ENCODE measurements around the gene FBH1.

Gene FBH1

GRCh38 chr10:5968681-5969453, 78.8 kb downstream of the FBH1 start:
- H3K4me3 ChIP-seq (ENCODE audit: low read depth, low read length) = no peak overlapping the region
- no peak for DNase-seq (ENCODE audit: low read depth)

DNA sequence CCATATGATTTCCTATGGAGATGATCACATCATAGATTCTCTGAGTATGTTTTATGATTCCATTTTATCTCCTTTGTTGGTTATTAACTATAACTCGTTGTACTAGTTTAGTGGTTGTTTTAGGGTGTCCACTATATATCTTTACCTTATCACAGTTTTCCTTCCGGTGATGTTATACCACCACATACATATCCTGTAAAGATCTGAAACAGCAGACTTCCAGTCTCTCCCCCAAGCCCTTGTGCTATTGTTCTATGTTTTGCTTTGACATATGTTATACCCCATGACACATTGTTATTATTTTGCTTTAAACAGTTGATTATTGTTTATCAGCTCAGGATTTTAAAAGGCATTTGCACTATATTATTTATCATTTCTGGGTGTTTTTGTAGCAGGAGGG, 80.0 kb downstream of the FBH1 start:
- no peak overlapping the region for H3K4me3 ChIP-seq (ENCODE audit: low read depth, low read length)
- no peak for DNase-seq (ENCODE audit: low read depth)

GRCh38 chr10:5970527-5970926, 80.5 kb downstream of the FBH1 start:
- no peak for DNase-seq (ENCODE audit: low read depth)
- no peak overlapping the region for H3K4me3 ChIP-seq (ENCODE audit: low read depth, low read length)

- DNase-seq (ENCODE audit: low read depth) = no peak
- no peak overlapping the region for H3K4me3 ChIP-seq (ENCODE audit: low read depth, low read length)
Observed at GRCh38 chr10:5971315-5971832, 81.3 kb downstream of the FBH1 start.

DNA sequence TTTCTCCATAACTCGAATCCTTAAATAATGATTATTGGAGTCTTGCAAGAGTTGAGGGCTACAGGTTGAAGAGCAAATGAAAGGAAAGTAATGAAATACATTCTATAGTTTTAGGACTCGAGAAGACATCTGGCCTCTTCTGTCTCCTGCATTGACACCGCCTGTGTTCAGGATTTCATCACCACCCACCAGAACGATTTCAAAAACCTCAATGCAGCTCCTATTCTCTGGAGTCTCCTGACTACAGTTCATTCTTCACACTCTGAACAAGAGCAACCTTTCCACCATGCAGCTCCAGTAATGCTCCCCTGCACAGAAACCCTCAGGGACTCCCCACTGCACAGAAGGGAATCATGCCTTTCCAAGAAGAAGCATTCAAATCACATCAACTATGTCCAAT, 81.8 kb downstream of the FBH1 start:
- no peak overlapping the region for H3K4me3 ChIP-seq (ENCODE audit: low read depth, low read length)
- no peak for DNase-seq (ENCODE audit: low read depth)

- no peak for DNase-seq (ENCODE audit: low read depth)
- H3K4me3 ChIP-seq (ENCODE audit: low read depth, low read length) = no peak overlapping the region
Observed at GRCh38 chr10:5973069-5973468, 83.0 kb downstream of the FBH1 start.

DNA sequence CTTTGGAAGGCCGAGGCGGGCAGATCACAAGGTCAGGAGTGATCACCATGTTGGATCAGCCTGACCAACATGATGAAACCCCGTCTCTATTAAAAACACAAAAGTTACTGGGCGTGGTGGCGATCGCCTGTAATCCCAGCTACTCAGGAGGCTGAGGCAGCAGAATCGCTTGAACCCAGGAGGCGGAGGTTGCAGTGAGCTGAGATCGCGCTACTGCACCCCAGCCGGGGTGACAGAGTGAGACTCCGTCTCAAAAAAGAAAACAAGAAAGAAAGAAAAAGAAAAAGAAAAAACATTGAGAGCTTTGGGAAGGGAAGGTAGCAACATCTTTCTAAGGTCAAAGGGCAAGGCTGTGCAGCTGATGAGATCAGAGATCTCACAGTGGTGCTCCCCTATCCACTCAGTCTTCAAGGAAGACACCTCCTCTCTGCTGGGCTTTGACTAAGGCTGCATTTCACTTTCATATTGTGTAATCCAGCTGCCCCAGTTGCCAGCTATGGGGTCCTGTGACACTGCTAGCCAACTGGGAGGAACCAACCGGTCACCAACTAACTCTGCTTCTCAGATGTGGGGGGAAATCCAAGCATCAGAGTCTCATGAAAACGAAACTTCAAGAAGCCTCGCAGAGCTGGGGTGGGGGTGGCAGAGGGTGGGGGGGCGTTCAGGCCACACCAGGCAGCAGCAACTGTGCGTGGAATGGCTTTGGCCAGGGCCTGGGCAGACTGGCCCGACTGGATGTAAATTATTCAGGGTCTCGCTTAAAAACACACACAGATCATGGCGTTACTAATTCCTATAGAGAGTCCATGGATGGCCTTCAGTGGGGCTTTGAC, 85.8 kb downstream of the FBH1 start:
- DNase-seq (ENCODE audit: low read depth) = no peak
- no peak overlapping the region for H3K4me3 ChIP-seq (ENCODE audit: low read depth, low read length)

- DNase-seq (ENCODE audit: low read depth) = no peak
- peak overlapping the region; percentile 86 for H3K4me3 ChIP-seq (ENCODE audit: low read depth, low read length)
Observed at GRCh38 chr10:5976512-5977470, 86.7 kb downstream of the FBH1 start.

DNA sequence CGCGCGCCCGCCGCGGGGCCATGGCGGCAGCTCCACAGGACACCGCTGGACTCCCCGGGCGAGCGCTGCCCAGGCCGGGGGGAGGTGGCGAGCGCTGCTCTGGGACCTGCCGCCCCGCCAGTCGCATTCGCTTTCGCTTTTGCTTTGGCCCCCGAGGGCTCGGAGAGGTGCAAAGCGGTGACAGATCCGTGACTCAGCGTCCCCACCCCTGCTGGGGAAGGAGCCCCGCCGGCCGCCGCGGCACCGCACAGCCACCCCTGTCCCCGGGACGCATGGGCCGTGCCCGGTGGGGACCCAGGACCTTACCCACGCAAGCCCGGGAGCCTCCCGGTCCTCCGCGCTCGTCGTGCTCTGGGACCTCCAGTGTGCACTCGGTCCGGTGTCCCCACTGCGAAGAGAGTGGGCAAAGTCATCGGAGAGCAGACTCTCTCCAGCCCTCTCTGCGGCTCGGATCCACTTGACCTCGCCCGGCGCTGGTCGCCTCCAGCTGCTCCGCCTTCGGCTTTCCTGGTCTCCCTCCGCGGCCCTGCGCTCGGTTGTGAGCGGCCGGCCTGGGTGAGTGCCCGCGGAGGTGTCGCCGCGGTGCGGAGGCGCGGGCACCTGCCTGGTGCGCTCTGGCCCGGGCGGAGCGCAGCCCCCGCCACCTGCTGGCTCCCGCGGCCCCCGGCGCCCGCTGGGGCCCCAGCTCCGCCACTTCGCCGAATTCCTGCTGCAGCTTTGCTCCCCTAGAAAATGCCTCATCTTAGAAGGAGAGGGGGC, 87.6 kb downstream of the FBH1 start, which contains the start of gene IL15RA:
TSS of gene IL15RA (minus strand) at position 73 of the 759 bp plus-strand sequence. CDS start at position 22, 51 bp downstream.
- no peak for DNase-seq (ENCODE audit: low read depth)
- peak within 1 kb of the TSS; percentile 86 for H3K4me3 ChIP-seq (ENCODE audit: low read depth, low read length)

DNA sequence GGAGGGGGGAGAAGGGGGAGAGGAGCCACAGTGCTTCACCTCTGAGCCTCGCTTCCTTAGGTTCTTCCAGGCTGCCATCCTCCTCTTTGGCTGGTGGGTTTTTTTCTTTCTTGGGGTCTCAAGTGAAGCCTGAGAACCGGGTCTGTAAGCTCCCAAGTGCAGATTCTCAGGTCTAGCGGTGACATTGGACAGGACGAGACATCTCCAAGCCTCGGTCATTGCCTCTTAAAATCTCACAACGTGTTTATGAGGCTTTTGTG, 88.1 kb downstream of the FBH1 start:
- peak overlapping the region; percentile 86 for H3K4me3 ChIP-seq (ENCODE audit: low read depth, low read length)
- no peak for DNase-seq (ENCODE audit: low read depth)

DNA sequence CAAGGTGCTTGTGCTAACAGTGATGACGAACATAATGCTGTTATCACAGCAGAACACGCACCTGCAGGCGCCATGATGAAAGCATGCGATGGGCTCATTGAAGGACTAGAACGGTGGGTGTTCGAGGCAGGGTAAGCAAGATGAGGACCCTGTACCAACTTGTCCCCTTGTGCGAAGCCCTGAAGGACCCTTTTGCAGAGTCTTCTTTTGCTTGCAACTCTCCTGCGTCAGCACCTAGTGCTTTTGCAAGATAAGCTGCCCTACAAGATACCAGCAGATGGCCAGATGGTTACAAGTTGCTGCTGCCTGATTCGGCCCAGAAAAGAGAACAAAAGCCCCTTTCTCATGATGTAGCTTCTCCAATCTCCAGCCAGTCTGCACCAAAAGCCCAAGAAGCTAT, 91.5 kb downstream of the FBH1 start:
- no peak for DNase-seq (ENCODE audit: low read depth)
- no peak overlapping the region for H3K4me3 ChIP-seq (ENCODE audit: low read depth, low read length)

DNA sequence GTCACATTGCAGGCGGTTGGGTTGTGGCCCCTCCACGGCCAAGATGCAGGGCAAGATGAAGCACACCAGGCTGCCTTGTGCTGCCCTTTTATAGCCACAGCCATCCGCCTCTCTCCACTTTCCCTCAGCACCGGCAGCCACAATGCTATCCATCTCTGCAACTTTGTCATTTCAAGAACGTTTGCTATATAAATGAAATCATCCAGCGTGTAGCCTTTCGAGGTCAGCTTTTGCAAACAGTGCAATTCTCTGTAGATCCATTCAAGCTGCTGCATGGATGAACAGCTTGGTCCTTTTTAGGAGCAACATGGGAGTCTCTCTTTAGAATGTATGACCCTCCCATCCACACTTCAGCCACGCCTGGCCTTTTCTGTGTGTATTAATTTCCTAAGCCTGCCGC, 93.7 kb downstream of the FBH1 start:
- no peak for DNase-seq (ENCODE audit: low read depth)
- no peak overlapping the region for H3K4me3 ChIP-seq (ENCODE audit: low read depth, low read length)

DNA sequence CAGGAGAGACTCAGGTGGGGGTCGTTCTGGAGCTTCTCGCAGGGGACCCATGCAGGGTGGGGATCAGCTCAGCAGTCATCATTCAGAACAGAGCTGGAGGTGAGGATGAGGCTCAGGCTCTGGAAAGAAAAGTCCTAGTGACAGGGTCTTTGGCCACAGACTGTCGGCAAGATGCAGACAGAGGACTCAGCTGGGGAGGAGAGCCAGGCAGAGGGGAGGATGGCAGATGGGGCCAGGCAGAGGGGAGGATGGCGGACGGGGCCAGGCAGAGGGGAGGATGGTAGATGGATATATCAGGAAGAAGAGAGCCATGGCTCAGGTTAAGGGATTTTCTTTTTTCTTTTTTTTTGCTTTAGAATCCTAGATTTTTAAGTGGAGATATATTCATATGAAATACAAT, 95.0 kb downstream of the FBH1 start:
- H3K4me3 ChIP-seq (ENCODE audit: low read depth, low read length) = no peak overlapping the region
- no peak for DNase-seq (ENCODE audit: low read depth)
